GM19025 (cell line): ENCODE measurements around the gene MUS81.
"Not testable (repeated sequence)": the region's sequence is repeated elsewhere in the genome, so short reads cannot be mapped to it uniquely, and the experiment has no call there.

Source experiments
- ATAC-seq: cut with Tn5 transposase; IDR thresholded peaks from one replicate; pipeline ENCODE4 v1.9.1; 2021; ENCODE audit warnings: mild to moderate bottlenecking, low read depth, moderate library complexity; ENCODE audit not compliant: unreplicated experiment

Gene MUS81, protein sequence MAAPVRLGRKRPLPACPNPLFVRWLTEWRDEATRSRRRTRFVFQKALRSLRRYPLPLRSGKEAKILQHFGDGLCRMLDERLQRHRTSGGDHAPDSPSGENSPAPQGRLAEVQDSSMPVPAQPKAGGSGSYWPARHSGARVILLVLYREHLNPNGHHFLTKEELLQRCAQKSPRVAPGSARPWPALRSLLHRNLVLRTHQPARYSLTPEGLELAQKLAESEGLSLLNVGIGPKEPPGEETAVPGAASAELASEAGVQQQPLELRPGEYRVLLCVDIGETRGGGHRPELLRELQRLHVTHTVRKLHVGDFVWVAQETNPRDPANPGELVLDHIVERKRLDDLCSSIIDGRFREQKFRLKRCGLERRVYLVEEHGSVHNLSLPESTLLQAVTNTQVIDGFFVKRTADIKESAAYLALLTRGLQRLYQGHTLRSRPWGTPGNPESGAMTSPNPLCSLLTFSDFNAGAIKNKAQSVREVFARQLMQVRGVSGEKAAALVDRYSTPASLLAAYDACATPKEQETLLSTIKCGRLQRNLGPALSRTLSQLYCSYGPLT

DNA sequence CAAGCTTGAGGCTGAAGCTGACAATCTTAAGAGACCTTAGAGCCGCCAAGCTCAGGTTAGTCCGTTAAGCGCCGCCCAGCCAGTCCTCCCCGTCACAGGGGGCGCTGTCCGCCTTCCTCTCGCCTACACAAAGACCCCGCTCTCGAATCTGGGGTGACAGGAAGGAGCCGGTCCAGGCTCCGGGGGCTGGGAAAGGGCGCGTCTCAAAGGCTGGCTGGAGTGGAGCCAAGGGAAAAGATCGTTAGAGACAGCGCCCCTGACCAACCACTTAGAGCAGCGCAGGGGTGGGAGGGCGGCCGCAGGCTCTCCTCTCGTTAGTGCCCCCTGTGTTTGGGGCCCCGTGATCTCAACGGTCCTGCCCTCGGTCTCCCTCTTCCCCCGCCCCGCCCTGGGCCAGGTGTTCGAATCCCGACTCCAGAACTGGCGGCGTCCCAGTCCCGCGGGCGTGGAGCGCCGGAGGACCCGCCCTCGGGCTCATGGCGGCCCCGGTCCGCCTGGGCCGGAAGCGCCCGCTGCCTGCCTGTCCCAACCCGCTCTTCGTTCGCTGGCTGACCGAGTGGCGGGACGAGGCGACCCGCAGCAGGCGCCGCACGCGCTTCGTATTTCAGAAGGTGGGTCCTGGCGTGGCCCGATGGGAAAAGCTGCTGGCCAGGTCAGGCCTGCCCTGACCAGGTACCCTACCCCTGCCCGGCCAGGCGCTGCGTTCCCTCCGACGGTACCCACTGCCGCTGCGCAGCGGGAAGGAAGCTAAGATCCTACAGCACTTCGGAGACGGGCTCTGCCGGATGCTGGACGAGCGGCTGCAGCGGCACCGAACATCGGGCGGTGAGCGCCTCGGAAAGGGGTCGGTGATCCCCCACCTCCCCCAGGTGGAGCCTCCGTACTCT is at the start of gene MUS81:
Gene MUS81 (plus strand): TSS at position 156 of the 887 bp plus-strand sequence. CDS start 321 bp downstream, at position 477.
- ATAC-seq: no peak

DNA sequence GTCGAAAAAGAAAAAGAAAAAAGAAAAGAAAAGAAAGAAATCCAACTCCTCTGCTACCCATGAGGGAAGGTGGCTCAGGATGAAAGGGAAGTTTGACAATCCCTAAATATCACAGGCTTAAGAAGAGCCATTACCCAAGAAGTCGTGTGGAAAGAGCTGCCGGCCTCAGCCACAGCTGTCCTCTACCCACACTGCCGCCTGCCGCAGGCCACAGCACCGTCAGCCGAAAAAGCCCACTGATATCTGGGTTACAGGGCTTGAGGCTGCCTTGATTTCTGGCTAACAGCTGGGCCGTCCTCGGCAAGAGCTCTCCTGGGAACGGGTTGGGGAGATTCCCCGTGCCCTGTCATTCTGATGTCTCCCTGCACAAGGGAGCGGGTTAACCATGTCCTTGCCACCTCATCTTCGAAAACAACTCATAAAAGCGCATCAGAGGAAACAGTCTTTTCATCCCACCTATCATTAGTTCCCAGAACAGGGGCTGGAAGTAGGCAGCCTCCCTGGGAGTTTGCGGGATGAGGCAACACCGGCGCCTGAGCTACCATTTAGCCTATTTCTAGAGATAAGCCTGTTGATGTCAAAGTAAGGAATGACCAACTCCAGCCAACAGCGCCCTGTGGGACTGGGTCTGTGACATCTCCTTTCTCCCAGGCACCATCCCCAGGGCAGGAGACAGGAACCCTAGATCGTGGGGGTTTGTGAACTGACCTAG is 48.3 kb upstream of the MUS81 start:
- ATAC-seq: no peak

DNA sequence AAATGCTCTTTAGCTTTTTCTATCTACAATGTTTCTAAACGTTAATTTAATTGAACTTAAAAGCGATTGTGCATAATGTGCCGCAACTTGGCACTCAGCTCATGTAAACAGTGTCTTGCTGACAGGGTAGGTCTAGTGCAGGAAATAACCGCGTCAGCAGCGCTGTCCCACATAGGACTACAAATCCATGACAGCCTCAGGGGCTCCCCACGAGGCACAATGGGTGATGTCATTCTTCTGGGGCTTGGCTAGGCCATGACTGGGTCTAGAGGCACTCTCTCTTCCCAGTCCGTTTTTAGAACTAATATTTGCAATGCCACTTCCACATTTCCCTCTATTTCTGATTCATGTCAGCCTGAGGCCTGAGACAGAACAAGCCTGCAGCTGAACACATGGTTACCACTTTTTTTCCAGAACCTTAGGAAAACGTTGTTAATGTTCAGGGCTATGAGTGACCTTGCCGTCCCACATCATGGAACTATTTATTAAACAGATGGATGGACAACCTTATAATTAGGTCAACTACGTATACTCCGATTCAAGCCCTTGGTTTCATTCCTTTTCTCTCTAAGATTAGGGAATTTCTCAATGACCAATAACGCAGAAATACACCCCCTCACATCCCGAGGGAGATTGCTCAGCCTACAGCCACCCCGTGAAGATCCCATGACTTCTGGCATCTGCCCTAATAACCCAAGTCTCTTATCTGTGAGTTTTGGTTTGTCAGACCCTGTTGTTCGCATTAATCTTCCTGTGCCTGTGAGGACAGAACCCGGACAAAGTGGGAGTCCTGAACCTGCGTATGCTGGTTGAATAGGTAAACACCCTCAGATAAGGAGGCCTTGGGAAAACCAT is 45.9 kb upstream of the MUS81 start:
- ATAC-seq: no peak

DNA sequence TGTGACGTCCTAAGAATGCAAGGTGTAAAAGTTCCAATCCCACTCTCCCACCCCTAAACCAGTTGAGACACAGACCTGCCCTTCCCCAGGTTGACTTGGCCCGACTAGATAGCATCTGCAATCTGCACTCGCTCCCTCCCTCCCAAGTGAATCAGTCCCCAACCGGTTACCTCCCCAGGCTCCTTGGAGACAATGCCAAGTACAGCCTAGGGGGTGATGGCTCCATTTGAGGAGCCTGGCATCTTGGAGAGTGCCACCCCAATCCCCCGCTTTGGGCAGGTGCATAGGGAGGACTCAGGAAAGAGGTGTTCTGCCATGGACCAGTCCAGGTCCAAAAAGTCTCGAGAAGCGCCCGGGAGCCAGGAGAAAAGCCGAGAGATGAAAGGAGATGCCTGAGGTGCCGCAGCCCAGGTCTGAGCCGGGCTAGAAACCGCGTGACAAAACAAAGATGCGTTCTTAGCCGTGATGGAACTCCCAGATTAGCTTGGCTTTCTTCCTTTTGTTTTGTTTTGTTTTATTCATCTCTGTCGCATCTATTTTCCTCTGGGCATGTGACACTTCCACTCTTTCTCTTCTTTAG is 45.2 kb upstream of the MUS81 start:
- ATAC-seq: no peak

DNA sequence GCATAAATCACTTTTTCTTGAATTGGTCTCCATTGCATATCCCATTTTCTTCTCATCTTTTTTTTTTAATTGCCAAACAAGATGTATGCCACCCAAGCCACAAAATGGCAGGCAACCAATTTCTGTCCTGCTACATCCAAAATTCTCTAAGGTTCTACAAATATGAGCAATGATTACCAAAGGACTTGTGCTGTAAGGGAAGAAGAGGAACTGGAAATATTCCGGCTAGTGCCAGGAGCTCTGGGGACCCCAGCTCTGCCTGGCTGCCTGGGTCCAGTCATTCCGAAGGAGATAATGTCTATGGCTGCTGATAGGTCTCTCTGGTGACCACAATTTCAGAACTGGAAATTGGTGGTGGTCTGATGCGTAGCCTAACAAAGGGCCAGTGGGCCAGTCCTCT is 43.5 kb upstream of the MUS81 start:
- ATAC-seq: no peak

DNA sequence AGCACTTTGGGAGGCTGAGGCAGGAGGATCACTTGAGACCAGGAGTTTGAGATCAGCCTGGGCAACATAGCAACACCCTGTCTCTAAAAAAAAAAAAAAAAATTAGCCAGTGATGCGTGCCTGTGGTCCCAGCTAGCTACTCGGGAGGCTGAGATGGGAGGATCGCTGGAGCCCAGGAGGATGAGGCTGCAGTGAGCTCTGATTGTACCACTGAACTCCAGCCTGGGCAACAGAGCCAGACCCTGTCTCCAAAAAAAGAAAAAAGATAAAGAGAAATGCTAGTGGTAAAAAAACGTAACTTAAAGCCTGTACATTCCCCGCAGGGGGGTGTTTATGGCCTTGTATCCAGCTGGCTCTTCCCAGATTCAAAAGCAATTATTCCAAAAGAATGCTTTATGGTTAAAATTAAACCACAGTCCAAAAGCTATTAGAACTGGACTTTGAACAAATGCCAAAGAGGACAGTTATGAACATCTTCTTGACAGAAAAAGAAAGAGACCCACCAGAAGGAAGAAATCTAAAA is 42.9 kb upstream of the MUS81 start:
- no peak for ATAC-seq

DNA sequence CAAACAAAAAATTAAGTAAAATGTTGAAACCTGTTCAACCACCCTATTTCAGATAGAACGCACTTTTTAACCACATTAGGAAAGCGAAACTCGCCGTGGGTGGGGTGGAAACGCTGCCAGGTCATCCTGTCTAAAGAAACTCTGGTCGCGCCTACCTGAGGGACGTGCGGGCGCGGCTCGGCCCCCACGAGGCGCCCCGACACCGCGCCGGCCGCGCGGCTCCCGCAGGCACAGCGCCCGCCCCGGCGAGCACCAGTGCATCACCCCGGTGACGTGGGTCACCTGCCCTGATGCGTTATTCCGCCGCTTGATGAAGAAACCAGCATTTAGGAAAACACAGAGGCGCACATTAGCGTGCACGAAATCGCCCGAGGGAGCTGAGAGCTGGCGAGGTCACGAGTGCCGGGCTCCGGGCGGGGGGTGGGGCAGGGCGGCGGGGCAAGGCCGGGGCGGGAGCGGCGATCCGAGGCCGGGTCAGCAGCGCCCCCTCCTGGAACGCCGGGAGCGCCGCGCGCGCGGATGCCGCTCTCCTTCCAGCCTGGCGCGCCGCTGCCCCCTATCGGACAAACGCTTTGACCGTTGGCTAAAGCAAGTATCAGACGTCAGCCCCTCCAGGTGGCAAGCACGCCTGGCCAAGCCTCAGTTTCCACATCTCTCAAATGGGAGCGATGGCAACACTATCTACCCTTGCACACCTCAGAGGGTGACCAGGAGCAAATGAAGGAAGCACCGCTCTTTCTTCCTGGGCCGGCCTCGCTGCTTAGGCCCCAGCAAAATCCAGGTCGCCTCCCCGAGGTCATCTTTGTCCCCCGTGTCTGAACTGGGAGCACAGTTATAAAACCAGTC is 42.2 kb upstream of the MUS81 start:
- peak; percentile 78 for ATAC-seq

DNA sequence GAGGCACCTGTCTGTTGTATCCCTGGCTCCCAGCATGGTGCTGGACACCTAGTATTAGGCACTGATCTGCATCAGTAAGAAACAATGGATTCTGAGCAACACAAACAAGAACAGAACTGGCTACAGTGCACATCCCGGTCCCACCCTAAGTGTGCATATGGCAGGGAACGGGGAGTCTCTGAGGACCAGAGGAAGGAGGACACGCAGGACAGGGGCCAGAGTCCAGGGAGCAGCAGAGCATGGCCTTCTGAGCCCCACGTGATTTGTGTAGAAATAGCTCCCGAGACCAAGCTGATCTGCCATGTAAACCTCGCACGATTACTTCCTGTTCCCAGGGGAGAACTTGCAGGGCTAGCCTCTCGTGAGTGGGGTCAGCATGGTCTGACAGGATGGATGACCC is 39.1 kb upstream of the MUS81 start:
- ATAC-seq: no peak

DNA sequence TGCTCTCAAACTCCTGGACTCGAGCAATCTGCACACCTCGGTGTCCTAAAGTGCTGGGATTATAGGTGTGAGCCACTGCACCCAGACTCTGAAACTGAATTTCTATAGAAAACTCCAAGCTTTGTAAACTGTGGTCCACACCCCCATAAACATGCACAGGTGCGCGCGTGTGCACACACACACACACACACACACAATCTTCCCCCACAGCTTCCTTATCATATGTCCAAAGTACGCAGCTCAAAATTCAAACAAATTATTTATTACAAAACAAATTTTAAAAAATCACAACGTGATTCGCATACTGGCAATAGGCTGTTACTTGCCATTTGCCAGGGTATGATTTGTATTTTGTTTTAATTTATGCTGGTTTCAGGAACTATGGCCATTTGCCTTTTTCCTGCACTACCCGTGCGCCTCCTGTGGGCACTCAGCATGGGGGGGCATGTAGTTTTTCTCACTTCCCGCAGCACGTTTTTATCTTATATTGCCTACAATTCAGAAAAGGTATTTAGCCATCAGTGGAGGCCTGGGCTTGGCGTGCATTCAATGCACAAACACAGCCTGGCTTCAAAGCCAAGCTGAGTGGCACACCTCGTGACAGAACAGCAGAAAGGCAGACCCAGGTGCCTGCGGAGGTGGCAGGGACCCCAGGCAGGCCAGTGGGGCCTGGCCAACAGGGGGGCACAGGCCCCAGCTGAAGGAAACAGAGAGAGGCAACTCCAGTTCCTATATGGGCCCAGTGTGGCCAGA is 37.3 kb upstream of the MUS81 start:
- ATAC-seq: no peak

DNA sequence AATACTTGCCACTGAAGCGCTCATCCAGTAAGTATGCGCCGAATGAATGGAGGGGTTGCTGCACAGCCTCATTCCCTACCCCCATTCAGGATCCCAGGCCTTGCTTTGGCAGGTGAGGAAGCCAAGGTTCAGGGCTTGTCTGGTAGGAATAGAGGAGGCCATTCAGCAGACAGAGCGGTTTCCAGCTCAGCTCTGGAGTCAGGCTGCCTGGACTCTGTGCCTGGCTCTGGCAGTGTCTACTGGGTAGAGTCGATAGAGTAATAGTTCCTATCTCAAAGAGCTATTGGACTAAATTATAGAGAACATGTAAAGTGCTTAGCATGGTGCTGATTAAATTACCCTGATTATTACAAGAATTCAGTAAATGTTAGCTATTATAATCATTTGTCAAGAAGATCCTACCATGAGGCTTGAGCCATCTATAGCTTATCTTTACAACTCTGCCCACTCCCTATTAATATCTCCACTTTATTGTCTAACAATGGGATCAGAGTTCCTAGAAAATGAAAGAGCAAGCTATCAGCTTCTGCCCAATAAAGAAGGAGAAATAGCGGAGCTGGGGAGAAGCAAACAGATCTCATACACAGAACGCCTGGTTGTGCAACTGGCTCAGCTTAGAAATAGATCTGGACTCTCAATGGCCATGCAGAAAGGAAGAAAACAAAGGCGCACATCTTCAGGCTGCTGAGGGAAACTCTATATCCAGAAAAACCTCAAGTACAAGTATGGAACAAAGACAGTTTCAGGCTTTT is 33.1 kb upstream of the MUS81 start:
- no peak for ATAC-seq

DNA sequence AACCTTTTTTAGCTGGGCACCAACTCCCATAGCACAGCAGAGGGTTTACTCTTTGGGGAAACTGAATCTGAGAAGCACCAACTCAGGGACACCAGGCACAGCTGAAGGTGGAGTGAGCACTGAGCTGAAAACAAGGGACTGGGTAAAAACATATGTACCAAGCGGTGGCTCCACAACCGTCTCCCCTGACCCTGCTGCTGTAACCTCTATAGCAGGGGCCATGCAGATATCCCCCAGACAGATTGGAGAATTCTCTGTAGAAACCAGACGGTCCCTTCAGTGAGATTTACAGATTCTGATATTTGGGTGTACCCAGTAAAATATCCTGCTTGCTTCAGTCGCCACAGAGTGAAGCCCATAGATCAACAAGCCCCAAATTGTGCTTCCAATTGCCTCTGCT is 30.8 kb upstream of the MUS81 start:
- ATAC-seq: no peak

DNA sequence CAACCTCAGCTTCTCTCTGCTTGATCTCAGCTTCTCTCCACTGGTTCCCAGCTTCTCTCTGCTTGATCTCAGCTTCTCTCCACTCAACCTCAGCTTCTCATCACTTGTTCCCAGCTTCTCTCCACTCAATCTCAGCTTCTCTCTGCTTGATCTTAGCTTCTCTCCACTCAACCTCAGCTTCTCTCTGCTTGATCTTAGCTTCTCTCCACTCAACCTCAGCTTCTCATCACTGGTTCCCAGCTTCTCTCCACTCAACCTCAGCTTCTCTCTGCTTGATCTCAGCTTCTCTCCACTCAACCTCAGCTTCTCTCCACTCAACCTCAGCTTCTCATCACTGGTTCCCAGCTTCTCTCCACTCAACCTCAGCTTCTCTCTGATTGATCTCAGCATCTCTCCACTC is 28.0 kb upstream of the MUS81 start:
- ATAC-seq: not testable (repeated sequence)

DNA sequence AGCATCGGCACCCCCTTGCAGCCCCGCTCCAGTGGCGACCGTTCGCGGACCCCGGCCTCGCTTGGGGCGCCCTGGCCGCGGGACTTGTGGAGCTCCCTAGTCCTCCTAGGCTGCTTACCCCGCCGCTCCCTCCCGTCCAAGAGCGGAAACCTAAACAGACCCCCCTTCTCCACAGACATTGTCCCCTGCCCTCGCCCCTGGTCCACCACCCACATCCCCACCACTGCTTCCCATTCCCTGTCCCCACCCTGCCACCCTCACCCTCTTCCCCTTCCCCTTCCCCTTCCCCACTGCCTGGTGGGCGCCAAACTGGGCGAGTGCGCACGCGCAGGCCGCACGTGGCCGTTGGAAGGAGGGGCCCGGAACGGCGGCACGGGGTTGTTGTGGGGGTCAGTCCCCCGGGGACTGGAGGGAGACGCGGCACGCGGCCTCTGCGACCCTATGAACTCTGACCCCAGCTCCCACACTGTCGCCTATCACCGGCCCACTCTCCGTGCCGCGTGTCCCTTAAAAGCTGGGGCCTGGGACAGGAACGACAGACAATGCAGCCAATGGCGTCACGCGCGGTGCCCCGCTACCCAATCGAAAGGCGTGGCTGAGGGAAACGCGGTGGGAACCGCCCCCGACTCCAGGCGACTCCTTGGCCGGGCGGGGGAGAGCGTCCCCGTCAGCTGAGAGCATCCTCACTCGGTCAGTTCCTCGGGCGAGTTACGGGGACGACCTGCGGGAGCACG is 26.8 kb upstream of the MUS81 start, which contains the start of gene SNX32:
Gene SNX32 (plus strand): TSS at position 667 of the 734 bp plus-strand sequence. CDS start 103 bp downstream, outside the sequence.
- ATAC-seq: peak; percentile 97

DNA sequence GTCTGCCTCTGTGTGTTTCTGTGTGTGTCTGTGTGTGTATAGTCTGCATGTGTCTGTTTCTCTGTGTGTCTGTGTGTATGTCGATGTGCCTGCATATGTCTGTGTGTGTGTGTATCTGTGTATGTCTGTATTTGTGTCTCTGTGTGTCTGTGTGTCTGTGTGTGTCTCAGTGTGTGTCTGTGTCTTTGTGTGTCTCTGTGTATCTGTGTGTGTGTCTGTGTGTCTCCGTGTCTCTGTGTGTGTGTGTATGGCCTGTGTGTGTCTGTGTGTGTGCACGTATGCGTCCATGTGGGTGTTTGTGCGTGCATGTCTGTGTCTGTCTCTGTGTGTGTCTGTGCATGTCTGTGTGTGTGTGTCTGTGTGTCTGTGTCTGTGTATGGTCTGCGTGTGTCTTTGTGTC is 26.0 kb upstream of the MUS81 start:
- ATAC-seq: no peak

DNA sequence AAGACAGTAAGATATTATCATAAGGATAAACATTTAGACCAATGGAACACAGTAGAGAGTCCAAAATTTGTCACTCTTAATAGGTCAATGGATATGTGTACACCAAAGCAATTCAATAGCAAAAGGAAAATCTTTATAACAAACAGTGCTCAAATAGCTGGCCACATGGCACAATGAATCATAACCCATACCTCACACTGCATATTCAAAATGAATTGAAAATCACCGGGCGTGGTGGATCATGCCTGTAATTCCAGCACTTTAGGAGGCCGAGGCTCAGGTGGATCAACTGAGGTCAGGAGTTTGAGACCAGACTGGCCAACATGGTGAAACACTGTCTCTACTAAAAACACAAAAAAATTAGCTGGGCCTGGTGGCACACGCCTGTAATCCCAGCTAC is 18.1 kb upstream of the MUS81 start:
- no peak for ATAC-seq

DNA sequence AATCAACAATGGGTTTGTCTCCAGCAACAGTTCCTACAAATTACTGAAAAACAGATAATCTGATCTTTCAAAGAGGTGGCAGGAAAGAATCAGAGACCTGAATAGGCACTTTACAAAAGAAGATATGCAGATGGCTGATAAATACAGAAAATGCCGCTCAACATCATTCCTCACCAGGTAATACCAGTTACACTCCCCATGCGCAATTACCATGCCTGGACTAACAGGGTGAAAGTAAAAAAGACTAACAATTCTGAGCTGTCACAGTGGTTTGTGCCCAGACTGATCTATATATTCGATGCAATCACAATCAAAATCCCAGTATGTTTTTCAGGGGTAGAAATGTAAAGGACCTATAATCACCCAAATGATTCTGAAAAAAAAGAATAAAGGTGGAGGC is 16.4 kb upstream of the MUS81 start:
- ATAC-seq: no peak
